Muscle layer of duodenum (tissue), 2 donors: Measurements from ENCODE around the gene MASP2.
"Not testable (repeated sequence)": the region's sequence is repeated elsewhere in the genome, so short reads cannot be mapped to it uniquely, and the experiment has no call there.

Experiments used
- H3K27ac ChIP-seq: one replicate; pipeline ENCODE4 v1.7.0; 2013; ENCODE audit warnings: mild to moderate bottlenecking, low read length
- H3K27me3 ChIP-seq: one replicate; pipeline ENCODE4 v1.7.0; 2013; ENCODE audit warnings: low read depth, mild to moderate bottlenecking, control low read depth, low read length
- H3K36me3 ChIP-seq, 2 donors: one replicate each; pipeline ENCODE4 v1.7.0; 2013; ENCODE audit warnings: low read length in 2 of 2, control low read depth in 1 of 2, mild to moderate bottlenecking in 1 of 2; ENCODE audit not compliant: insufficient read depth in 2 of 2, control insufficient read depth in 1 of 2
- H3K4me1 ChIP-seq, 2 donors: one replicate each; pipeline ENCODE4 v1.7.0; 2013; ENCODE audit warnings: low read length in 2 of 2, mild to moderate bottlenecking in 2 of 2, control low read depth in 1 of 2, moderate library complexity in 1 of 2; ENCODE audit not compliant: insufficient read depth in 2 of 2, control insufficient read depth in 1 of 2
- H3K4me3 ChIP-seq, 2 donors: one replicate each; pipeline ENCODE4 v1.7.0; 2013; ENCODE audit warnings: low read length in 2 of 2, low read depth in 1 of 2, mild to moderate bottlenecking in 1 of 2
- H3K9me3 ChIP-seq, 2 donors: one replicate each; pipeline ENCODE4 v1.7.0; 2013; ENCODE audit warnings: low read length in 2 of 2, control low read depth in 1 of 2, mild to moderate bottlenecking in 1 of 2; ENCODE audit not compliant: control insufficient read depth in 1 of 2
- donor health status: healthy.

Gene MASP2

DNA sequence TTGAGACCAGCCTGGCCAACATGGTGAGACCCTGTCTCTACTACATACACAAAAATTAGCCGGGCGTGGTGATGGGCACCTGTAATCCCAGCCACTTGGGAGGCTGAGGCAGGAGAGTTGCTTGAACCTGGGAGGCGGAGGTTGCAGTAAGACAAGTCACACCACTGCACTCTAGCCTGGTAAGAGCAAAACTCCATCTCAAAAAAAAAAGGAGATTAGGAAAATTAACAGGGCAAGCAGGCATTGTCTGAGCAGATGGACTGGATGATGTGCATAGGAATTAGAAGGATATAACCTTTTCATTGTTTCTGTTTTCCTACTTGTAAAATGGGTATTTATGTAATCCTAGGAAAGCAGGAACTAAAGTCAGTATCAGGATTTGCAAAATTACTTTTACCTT is 19.0 kb downstream of the MASP2 start:
- peaks cover 31 to 45% of the 10 kb centered on the region in 2 donors for H3K36me3 ChIP-seq

GRCh38 chr1:11027316-11027715 is 19.7 kb downstream of the MASP2 start:
- Histone ChIP-seq H3K36me3 (peaks cover 32 to 52% of the 10 kb centered on the region in 2 donors), H3K4me3 (no peak overlapping the region), H3K27me3 (no peaks in the 10 kb centered on the region), H3K4me1 (no peaks in the 10 kb centered on the region), H3K9me3 (no peaks in the 10 kb centered on the region), H3K27ac (no peak overlapping the region)

More for the DNA sequence above, 19.0 kb downstream of the MASP2 start:
- Histone ChIP-seq H3K27ac (no peak overlapping the region), H3K27me3 (no peaks in the 10 kb centered on the region), H3K9me3 (no peaks in the 10 kb centered on the region), H3K4me3 (no peak overlapping the region), H3K4me1 (no peaks in the 10 kb centered on the region)

DNA sequence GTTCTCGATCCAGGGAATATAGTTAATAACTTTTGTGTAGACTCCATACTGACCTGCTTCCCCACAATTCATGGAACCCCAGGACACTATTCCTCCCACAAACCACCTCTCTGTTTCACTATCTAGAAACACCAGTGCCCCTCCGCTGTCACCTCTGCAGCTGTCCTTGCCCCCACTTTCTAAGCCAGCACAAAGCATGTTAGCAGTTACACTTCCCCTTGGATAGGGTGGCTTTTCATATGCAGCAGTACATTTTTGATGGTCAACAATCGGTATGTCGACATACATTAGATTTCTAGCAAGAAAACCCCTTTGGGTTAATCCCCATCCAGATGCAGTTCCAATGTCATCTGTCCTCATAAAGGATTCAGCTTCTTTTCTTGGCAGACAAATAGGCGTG is 20.1 kb downstream of the MASP2 start:
- no peak overlapping the region for H3K27ac ChIP-seq
- no peak overlapping the region for H3K4me3 ChIP-seq
- H3K36me3 ChIP-seq: peaks cover 36 to 57% of the 10 kb centered on the region in 2 donors
- H3K4me1 ChIP-seq: no peaks in the 10 kb centered on the region
- no peaks in the 10 kb centered on the region for H3K9me3 ChIP-seq
- no peaks in the 10 kb centered on the region for H3K27me3 ChIP-seq

GRCh38 chr1:11026052-11026451 is 21.0 kb downstream of the MASP2 start:
- H3K36me3 ChIP-seq: peaks cover 43 to 65% of the 10 kb centered on the region in 2 donors
- H3K27me3 ChIP-seq: no peaks in the 10 kb centered on the region
- H3K4me1 ChIP-seq: no peaks in the 10 kb centered on the region
- no peak overlapping the region for H3K27ac ChIP-seq
- no peak overlapping the region for H3K4me3 ChIP-seq
- H3K9me3 ChIP-seq: no peaks in the 10 kb centered on the region

DNA sequence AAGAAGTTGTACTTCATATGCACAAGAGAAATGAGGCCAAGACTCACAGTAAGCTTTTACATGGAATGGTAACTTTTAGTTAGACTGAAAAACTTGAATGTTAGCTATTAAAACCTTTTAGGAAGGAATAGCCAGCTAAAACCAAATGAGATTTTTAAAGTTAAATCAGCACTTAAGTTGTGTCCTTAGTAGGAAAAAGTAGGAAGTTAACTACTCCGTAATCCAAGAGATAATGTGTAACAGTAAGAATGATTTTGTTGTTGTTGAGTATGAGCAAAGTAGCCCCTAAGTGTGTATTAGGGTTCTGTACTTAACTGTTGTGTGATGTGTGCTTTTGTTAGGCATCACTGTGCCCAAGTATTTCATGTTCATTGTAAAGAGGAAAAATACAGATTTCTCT is 21.4 kb downstream of the MASP2 start:
- Histone ChIP-seq H3K27me3 (no peaks in the 10 kb centered on the region), H3K36me3 (peaks cover 43 to 69% of the 10 kb centered on the region in 2 donors), H3K4me3 (no peak overlapping the region), H3K9me3 (no peaks in the 10 kb centered on the region), H3K4me1 (no peaks in the 10 kb centered on the region), H3K27ac (no peak overlapping the region)

- no peak overlapping the region for H3K27ac ChIP-seq
- no peaks in the 10 kb centered on the region for H3K9me3 ChIP-seq
- H3K4me3 ChIP-seq: no peak overlapping the region
- no peaks in the 10 kb centered on the region for H3K4me1 ChIP-seq
- no peaks in the 10 kb centered on the region for H3K27me3 ChIP-seq
- H3K36me3 ChIP-seq: peaks cover 44 to 73% of the 10 kb centered on the region in 2 donors
These were observed 22.2 kb downstream of the MASP2 start for GRCh38 chr1:11024874-11025203.

- Histone ChIP-seq H3K36me3 (peaks cover 44 to 76% of the 10 kb centered on the region in 2 donors), H3K4me1 (no peaks in the 10 kb centered on the region), H3K27me3 (no peaks in the 10 kb centered on the region), H3K9me3 (no peaks in the 10 kb centered on the region), H3K27ac (no peak overlapping the region), H3K4me3 (no peak overlapping the region)
These were observed 22.7 kb downstream of the MASP2 start for GRCh38 chr1:11024154-11024873.

DNA sequence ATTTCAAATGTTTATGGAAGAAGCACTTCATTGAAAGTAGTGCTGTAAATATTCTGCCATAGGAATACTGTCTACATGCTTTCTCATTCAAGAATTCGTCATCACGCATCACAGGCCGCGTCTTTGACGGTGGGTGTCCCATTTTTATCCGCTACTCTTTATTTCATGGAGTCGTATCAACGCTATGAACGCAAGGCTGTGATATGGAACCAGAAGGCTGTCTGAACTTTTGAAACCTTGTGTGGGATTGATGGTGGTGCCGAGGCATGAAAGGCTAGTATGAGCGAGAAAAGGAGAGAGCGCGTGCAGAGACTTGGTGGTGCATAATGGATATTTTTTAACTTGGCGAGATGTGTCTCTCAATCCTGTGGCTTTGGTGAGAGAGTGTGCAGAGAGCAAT is 23.8 kb downstream of the MASP2 start:
- Histone ChIP-seq H3K9me3 (no peaks in the 10 kb centered on the region), H3K4me3 (no peak overlapping the region), H3K4me1 (no peaks in the 10 kb centered on the region), H3K27ac (no peak overlapping the region), H3K36me3 (peaks cover 55 to 87% of the 10 kb centered on the region in 2 donors), H3K27me3 (no peaks in the 10 kb centered on the region)

DNA sequence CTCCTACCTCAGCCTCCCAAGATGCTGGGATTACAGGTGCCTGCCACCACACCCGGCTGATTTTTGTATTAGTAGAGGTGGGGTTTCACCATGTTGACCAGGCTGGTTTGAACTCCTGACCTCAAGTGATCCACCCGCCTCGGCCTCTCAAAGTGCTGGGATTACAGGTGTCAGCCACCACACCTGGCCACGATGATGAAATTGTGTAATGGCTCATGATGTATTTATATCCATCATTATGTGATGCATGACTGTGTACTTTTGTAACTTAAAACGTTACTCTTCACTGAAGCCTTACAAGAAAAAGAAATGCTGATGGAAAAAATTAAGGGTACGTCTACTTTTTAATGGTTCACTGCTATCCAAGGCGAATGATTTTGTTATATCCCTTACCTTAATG is 27.1 kb downstream of the MASP2 start:
- Histone ChIP-seq H3K27ac (no peak overlapping the region), H3K27me3 (no peaks in the 10 kb centered on the region), H3K9me3 (no peaks in the 10 kb centered on the region), H3K36me3 (peaks cover 60 to 90% of the 10 kb centered on the region in 2 donors), H3K4me1 (peaks cover 0 to 17% of the 10 kb centered on the region in 2 donors), H3K4me3 (no peak overlapping the region)

DNA sequence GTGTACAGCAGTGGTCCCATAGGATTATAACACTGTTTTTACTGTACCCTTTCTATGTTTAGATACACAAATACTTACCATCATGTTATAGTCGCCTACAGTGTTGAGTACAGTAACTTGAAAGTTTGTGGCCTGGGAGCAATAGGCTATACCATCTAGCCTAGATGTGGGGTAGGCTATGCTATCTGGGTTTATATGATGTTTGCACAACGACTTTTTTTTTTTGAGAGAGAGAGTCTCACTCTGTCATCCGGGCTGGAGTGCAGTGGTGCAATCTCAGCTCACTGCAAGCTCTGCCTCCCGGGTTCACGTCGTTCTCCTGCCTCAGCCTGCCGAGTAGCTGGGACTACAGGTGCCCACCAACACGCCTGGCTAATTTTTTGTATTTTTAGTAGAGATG is 27.7 kb downstream of the MASP2 start:
- peaks cover 2 to 23% of the 10 kb centered on the region in 2 donors for H3K4me1 ChIP-seq
- not testable (repeated sequence) for H3K27ac ChIP-seq, H3K4me3 ChIP-seq, H3K9me3 ChIP-seq, H3K27me3 ChIP-seq
- peaks cover 57 to 90% of the 10 kb centered on the region in 2 donors for H3K36me3 ChIP-seq

DNA sequence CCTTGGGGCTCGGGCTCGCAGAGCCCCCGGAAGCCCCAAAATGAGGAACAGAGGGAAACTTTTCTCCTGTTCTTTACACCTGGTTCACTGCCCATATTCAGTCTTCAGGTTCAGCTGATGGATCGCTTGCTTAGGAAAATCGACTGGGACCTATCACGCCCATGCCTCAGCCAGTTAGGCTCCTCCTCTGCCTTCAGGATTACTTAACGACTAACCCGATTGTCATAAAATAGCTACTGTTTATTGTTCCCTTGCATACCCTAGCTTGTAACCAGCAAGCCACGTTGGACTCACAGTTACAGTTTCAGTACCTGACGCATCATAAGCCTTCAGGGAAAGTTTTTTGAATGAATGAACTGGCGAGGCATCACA is 33.9 kb downstream of the MASP2 start:
- peak overlapping the region; percentile 86 to 95 for H3K4me3 ChIP-seq
- peaks cover 10 to 41% of the 10 kb centered on the region in 2 donors for H3K4me1 ChIP-seq
- peaks cover 25 to 48% of the 10 kb centered on the region in 2 donors for H3K36me3 ChIP-seq
- peak overlapping the region; percentile 97 for H3K27ac ChIP-seq
- H3K27me3 ChIP-seq: no peaks in the 10 kb centered on the region
- no peaks in the 10 kb centered on the region for H3K9me3 ChIP-seq
